GM21528 (cell line): Measurements from ENCODE around the gene SALL1.

Experiments
- ATAC-seq: cut with Tn5 transposase; IDR thresholded peaks from one replicate; pipeline ENCODE4 v1.9.1; 2021; ENCODE audit warnings: mild to moderate bottlenecking, moderate library complexity; ENCODE audit not compliant: unreplicated experiment, low FRiP score

SALL1 gene

DNA sequence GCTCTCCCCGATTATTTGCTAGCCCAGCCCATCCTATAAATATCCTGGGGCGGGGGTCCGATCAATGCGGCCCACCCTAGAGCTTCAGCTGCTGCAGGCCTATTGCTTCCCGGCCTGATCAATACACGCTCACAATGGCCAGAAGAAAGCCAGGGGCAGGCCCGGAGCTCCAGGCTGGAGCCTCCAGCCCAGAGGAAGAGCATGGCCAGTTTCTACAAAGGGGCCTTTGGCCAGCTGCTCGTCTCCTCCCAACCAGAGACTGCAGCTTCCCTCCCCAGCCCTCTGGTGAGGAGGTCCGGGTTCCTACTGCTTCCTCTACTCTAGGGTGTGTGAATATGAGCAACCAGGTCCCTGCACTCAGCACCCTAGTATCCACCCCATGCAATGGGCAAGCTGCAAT, 36.7 kb downstream of the SALL1 start:
- no peak for ATAC-seq

DNA sequence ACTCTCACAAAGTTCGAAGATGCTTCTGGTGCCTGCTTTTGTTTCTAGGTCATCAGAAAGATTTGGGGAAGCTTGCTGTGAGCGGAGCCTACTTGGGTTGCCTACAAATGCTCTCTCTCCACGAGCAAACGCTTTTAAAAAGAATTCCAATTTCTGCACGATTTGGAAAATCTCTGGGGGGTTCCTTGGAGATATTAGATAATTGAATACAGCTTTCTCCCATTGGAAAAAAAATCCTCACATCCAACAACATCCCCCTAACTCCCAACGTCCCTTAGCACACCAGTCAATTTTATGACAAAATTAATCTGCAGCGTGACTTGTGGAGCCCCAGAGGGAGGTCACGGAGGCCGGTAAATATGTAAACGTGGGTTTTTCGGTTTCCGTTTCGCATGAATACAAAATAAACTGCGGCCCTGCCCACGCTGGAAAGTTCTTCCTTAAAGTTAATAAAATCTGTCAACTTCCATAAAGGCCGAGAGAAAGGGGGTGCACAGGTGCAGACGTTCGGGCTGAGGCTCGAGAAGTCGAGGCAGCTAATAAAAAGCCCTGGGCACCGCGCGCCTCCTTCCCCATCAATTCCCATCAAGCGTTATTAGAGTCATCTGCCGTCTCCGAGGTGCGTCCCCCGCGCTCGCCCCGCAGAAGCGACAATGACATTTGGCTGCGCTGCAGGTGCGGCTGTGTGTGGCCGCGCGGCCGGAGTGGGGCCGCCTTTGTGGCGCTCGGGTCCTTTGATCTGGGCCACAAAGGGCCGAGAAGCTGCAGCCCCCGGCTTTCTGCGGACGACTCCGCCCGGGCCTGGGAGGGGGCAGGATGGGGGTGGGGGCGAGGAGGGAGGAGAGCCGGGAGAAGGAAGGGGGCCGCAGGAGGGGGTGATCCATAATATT, 37.6 kb downstream of the SALL1 start:
- no peak for ATAC-seq

DNA sequence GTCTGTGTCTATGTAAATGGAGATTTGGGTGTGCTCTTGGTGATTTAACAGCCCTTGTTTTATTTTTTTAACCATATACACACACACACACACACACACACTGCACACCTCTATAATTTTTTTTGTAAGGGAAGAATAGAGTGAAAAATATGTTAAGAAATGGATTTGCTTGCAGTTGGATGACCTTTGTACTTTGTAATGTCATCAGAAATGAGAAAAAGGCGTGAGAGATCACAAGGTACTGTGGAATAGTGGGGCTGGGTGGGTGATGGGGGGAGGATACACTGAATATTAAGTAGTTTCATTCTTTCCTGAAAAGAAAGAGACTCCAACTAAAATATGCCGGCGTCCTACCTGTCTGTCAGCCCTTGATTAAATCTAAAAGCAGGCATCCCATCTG, 38.7 kb downstream of the SALL1 start:
- no peak for ATAC-seq

DNA sequence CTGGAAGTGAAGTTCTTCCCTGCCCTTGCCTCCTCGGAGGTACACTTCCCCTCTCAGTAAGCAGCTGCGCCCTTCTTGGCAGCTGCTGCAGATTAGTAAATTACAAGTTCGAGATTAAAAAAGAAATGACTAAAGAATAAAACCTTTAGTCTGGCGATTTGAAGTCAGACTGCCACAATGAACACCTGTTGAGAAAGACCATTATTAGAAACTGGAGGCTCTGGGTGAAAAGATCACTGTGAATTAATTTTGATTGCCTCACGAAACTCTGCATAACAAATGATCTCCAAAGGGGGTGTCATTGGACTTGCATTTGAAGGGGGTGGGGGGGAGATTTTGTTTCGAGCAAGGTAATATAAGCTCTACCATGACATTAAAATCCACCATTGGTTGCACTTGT, 39.3 kb downstream of the SALL1 start:
- ATAC-seq: no peak

DNA sequence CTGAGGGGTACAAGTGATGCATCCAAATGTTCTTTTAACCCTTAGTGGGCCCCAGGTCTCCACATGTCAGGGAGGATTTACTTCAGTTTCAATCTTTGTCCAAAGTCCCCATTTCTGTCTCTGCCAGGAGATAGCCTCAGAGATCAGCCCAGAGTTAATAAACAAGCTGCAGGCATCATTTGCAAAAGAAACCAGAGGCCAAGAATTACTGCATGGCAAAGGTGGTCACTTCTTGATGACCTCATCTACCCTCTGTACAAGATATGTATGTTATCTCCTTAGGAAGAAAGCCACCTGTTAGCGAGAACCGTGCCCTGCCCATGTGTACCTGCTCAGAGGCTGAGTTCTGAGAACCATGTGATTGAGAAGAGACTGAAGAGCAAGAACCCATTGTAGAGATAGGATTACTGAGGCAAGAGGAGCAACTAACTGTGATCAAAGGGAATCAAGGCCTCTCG, 40.3 kb downstream of the SALL1 start:
- ATAC-seq: no peak

DNA sequence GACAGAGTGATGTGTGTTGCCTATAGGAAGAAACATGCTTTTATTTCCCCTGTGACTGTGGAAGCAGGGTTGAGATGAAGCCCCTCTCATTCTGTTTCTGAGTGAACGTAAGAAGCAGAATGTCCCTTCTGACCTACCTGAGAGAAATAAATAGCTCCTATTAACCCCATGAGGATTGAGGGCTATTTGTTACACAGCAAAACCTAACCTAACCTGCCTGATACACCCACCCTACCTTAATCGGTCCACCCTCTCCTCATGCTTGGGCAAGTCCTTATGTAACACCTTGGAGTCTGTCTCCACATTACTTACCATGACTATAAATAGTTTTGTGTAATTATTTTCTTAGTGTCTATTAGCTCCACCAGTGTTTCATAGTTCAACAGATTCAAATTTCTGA, 41.9 kb downstream of the SALL1 start:
- ATAC-seq: no peak

DNA sequence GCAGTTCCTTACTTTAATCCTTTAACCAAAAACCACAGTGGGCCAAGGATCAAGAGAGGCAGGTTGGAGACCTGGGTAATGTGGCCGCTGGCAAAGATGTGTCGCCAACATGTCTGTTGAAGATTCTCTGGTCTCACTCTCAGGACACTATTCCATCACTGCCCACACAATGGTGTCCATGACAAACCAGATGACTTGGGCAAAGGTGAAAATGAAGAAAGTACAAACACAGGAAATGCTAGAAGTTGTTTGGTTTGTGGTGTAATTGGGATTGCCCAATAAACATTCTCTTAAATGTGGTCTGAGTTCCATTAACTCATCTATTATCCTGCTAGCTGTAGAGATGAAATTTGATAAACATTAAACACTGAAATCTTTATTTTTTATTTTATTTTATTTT, 43.3 kb downstream of the SALL1 start:
- no peak for ATAC-seq

DNA sequence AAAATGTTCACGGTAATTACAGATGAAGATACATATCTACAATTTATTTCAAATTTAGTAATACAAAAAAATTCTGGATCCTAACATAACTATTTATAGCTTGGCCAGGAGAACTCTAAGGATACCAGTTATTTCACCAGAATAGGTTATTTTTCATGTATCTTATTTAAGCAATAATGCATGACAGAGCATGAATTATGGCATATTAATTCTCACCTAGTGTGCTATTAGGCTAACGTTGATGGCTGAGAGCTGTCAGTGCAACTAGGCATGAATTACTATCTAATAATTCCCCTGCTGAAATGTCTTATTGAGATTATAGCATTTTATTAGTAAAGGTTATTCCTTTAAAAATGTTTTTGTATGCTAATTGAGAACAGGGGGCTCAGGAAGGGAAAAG, 44.5 kb downstream of the SALL1 start:
- no peak for ATAC-seq

DNA sequence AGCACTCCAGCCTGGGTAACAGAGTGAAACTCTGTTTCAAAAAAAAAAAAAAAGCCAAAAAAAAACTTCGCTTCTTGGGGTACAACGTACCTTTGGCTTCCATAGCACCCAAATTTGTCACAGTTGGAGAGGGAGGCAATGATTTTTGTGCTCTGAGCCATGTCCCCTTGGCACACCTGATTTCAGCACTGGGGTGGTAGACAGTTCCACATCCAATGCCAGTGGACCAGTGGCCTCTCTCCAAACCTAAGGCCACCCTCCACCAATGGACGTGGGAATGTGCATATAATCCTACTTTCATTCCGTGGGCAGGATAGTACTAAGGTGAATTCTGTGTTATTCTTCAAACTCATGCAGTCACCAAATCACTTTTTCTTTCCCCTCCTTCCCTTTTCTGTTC, 47.5 kb downstream of the SALL1 start:
- ATAC-seq: no peak

DNA sequence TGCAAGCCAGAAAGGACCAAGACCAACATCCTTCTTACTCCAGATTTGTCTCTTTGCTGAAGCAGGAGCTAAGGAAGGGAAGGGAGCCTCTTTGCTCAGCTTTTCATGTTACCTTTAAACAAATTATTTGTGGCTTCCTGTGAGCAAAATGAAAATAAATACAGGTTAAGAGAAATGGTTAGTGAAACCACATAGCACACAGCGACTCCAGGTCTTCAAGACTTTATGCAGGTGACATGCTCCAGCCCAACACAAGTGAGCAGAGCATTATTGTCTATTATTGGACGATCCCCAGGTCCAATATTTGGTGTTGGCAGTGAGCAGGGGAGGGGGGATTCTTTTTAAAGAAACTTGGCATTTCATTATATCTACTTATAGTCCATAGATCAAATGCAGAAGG, 53.3 kb downstream of the SALL1 start:
- no peak for ATAC-seq

DNA sequence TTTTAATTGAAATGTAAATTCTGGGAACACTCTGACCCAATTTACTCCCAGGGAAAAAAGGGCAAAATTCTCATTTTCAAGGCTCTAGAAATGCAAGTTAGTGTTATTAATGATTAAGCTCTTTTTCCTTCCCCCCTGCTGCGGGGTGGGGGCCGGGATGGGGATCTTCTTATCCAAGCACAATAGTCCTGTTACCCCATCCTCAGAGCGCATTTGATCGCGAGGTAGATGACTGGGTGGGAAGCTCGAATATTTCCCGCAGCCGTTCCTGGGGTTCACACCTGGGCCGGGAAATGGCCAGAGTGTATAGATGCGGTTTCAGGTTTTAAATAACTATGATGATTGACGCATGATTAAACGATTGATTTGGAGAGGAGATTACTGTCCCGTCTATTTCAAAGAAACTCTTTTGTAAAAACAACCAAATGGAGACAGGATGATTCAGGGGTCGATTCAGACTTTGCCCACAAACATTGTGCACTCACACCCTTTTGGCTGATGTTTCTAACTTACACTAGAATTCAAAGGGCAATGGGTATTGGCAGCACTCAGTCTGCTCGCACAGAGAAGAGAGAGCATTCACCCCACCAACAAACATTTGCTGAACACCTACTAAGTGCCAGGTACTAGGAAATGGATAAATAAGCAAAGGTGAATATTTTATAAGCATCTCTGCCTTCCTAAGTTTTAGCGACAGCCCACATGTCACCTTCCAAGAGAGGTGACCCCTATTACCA, 55.0 kb downstream of the SALL1 start:
- ATAC-seq: no peak

DNA sequence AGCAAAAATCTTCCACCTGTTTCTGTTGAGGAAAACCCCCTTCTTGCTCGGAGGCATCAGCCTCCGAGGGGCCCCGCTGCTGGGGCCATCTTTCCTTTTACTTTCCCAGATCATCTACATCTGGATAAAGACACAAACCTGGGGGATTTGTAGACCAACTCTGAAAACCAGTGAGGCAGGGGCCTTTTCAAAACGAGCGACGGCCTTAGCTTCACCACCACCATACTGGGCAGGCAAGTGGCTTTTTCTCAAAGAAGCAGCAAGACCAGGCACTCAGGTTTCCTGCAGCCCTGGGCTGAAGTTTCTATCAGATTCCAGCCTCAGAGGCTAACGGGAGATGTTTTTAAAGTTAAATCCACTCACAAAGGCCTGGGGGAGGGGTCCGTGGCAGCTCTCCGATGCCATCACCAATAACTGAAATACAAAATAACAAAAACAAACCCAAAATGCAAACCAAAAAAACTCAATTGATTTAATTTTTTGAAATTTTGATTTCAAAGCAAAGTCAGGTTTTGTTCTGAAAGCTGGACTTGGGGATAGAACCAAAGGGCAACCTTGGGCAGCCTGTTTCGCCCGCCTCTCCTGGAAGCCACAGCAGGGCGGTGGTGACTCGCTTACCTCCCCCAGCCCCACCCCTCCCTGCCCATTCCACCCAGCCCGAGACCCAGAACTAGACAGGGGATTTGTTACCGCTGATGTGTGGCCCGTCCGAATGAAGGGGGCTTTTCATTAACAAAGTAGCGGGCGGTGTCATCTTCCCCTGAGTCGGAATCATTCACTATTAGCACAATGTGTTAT, 55.8 kb downstream of the SALL1 start:
- no peak for ATAC-seq

DNA sequence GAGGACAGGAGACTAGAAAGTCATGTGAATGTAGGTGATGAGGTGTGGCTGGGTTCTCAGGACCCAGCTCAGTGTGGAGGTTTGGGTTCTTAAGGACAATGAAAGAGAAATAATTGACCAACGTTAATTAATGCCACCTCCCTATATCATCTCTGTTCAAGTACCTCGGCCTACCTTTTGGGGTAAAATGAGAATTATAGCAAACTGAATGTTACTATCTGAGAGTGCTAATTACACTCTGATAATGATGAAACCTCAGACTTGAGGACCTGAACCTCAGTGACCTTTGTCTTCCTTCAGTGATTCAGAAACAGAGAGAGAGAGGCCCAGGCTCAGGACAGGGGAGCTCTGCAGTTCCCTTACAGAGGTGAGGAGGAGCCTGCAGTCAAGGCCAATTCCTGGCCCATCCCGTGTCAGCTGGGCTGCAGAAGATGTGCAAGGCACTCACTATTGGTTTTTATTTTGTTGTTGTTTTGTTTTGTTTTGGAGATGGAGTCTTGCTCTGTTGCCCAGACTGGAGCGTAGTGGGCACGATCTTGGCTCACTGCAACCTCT, 57.3 kb downstream of the SALL1 start:
- no peak for ATAC-seq
